Measurements from ENCODE around the gene POLE. TPM values are rescaled to one million over a fixed set of nuclear protein-coding genes. Genes with fewer than 3 reads are reported as not detected.

Gene POLE
- total RNA-seq, 4 donors from 2014 or later: 7.2 to 63.8 (median 23.3) TPM

GRCh38 chr12:132662901-132663755 is 24.0 kb downstream of the POLE start:
- TF ChIP-seq CTCF (IDR thresholded peaks at IDR 0.05): no peak
- TF ChIP-seq EP300 (IDR thresholded peaks at IDR 0.05): no peak
- no peak for TF ChIP-seq POLR2AphosphoS5 (IDR thresholded peaks at IDR 0.05)
- TF ChIP-seq POLR2A (IDR thresholded peaks at IDR 0.05): no peak
- H3K27ac ChIP-seq: no peak overlapping the region
- H3K9me3 ChIP-seq: no peaks in the 10 kb centered on the region
- no peaks in the 10 kb centered on the region for H3K4me1 ChIP-seq
- 86% methylated on average over 10 to 12 of the region's 29 CpGs for WGBS, 2 donors (ENCODE audit: low coverage in 1 of 2)
- H3K36me3 ChIP-seq: peaks cover 0 to 100% of the 10 kb centered on the region in 2 donors
- ATAC-seq: no peak
- no peaks in the 10 kb centered on the region for H3K27me3 ChIP-seq
- no peak overlapping the region for H3K4me3 ChIP-seq

- H3K4me1 ChIP-seq: no peaks in the 10 kb centered on the region
- TF ChIP-seq POLR2A (IDR thresholded peaks at IDR 0.05): no peak
- TF ChIP-seq CTCF (IDR thresholded peaks at IDR 0.05): no peak
- TF ChIP-seq POLR2AphosphoS5 (IDR thresholded peaks at IDR 0.05): no peak
- no peak for TF ChIP-seq EP300 (IDR thresholded peaks at IDR 0.05)
- ATAC-seq: no peak
- H3K27ac ChIP-seq: no peak overlapping the region
- peaks cover 0 to 100% of the 10 kb centered on the region in 2 donors for H3K36me3 ChIP-seq
- H3K4me3 ChIP-seq: no peak overlapping the region
- H3K9me3 ChIP-seq: no peaks in the 10 kb centered on the region
- 87% methylated on average over 3 of the region's 5 CpGs; no CpG with 5 or more reads in 1 of the 2 donors for WGBS, 2 donors (ENCODE audit: low coverage in 1 of 2)
- H3K27me3 ChIP-seq: no peaks in the 10 kb centered on the region
Measured at GRCh38 chr12:132661972-132662371, 25.2 kb downstream of the POLE start.

- H3K27me3 ChIP-seq: no peaks in the 10 kb centered on the region
- no peak overlapping the region for H3K27ac ChIP-seq
- 84 to 85% methylated on average over 5 to 9 of the region's 11 CpGs for WGBS, 2 donors (ENCODE audit: low coverage in 1 of 2)
- no peaks in the 10 kb centered on the region for H3K9me3 ChIP-seq
- no peak for TF ChIP-seq POLR2A (IDR thresholded peaks at IDR 0.05)
- TF ChIP-seq CTCF (IDR thresholded peaks at IDR 0.05): no peak
- TF ChIP-seq EP300 (IDR thresholded peaks at IDR 0.05): no peak
- TF ChIP-seq POLR2AphosphoS5 (IDR thresholded peaks at IDR 0.05): no peak
- no peaks in the 10 kb centered on the region for H3K4me1 ChIP-seq
- no peak for ATAC-seq
- peaks cover 0 to 100% of the 10 kb centered on the region in 2 donors for H3K36me3 ChIP-seq
- no peak overlapping the region for H3K4me3 ChIP-seq
Measured at GRCh38 chr12:132660996-132661395, 26.1 kb downstream of the POLE start.

- WGBS, 2 donors (ENCODE audit: low coverage in 1 of 2): 69 to 77% methylated on average over 5 of the region's 5 CpGs
- H3K36me3 ChIP-seq: peaks cover 0 to 100% of the 10 kb centered on the region in 2 donors
- no peak for ATAC-seq
Measured at GRCh38 chr12:132660052-132660451, 27.1 kb downstream of the POLE start.

More at GRCh38 chr12:132660052-132660451, 27.1 kb downstream of the POLE start:
- Histone ChIP-seq H3K4me3 (no peak overlapping the region), H3K27me3 (no peaks in the 10 kb centered on the region), H3K4me1 (no peaks in the 10 kb centered on the region), H3K27ac (no peak overlapping the region), H3K9me3 (no peaks in the 10 kb centered on the region)
- TF ChIP-seq CTCF (IDR thresholded peaks at IDR 0.05) (no peak), EP300 (IDR thresholded peaks at IDR 0.05) (no peak), POLR2AphosphoS5 (IDR thresholded peaks at IDR 0.05) (no peak)

All from gastroesophageal sphincter (tissue), 4 donors.